ENCODE data around the gene LRRC14B. TPM values are rescaled to one million over a fixed set of nuclear protein-coding genes. Genes with fewer than 3 reads are reported as not detected.

Gene LRRC14B
- total RNA-seq, 1 experiment from 2014 or later, result 0.82 TPM

GRCh38 chr5:192691-192969 lies 1.3 kb downstream of the LRRC14B start:
- ChIA-PET POLR2A (no interaction called here), CTCF (no interaction called here)
- no TSS peak for BruUV-seq (replicated peaks)
- no peaks in the 10 kb centered on the region for H3K27me3 ChIP-seq (ENCODE audit: control insufficient read depth, insufficient read depth, low read length)
- peaks cover 51% of the 10 kb centered on the region for H3K4me1 ChIP-seq (ENCODE audit: control insufficient read depth, insufficient read depth, low read length)
- peak overlapping the region; percentile 48 for H3K27ac ChIP-seq (ENCODE audit: low read length)
- ATAC-seq (no peak), DNase-seq (ENCODE audit: low read depth, low spot score) (no peak)
- no peaks in the 10 kb centered on the region for H3K9me3 ChIP-seq (ENCODE audit: control insufficient read depth, insufficient read depth, low read depth, low read length)
- TF ChIP-seq TCF7L2 (IDR thresholded peaks at IDR 0.05; ENCODE audit: low read depth, low read length) (no peak), CTCF (IDR thresholded peaks at IDR 0.05) (no peak), REST (IDR thresholded peaks at IDR 0.05; ENCODE audit: insufficient read depth in 1 of 2, low read depth in 2 of 2, low read length in 1 of 2) (no peak), POLR2AphosphoS5 (IDR thresholded peaks at IDR 0.05; ENCODE audit: low read depth, low read length) (no peak), SIN3A (IDR thresholded peaks at IDR 0.05; ENCODE audit: borderline replicate concordance, insufficient read depth, low read depth, low read length) (no peak)
- in situ Hi-C loops (cut with HindIII; ENCODE audit: low pct_unique_long_range_greater_than_20kb, low sequenced_read_pairs), result no loop called here
- intact Hi-C loops (cut with micrococcal nuclease; ENCODE audit: unreplicated experiment), result no loop called here
- H3K4me3 ChIP-seq (ENCODE audit: low read depth in 2 of 2, low read length in 2 of 2), result no peak overlapping the region
- no peaks in the 10 kb centered on the region for H3K36me3 ChIP-seq (ENCODE audit: control insufficient read depth, insufficient read depth, low read length)

- Histone ChIP-seq H3K36me3 (ENCODE audit: control insufficient read depth, insufficient read depth, low read length) (no peaks in the 10 kb centered on the region), H3K4me1 (ENCODE audit: control insufficient read depth, insufficient read depth, low read length) (peaks cover 46% of the 10 kb centered on the region), H3K27me3 (ENCODE audit: control insufficient read depth, insufficient read depth, low read length) (no peaks in the 10 kb centered on the region), H3K27ac (ENCODE audit: low read length) (no peak overlapping the region), H3K4me3 (ENCODE audit: low read depth in 2 of 2, low read length in 2 of 2) (no peak overlapping the region), H3K9me3 (ENCODE audit: control insufficient read depth, insufficient read depth, low read depth, low read length) (no peaks in the 10 kb centered on the region)
- POLR2A ChIA-PET, result no interaction called here
- ATAC-seq (no peak), DNase-seq (ENCODE audit: low read depth, low spot score) (no peak)
- intact Hi-C loops (cut with micrococcal nuclease; ENCODE audit: unreplicated experiment), result no loop called here
- in situ Hi-C loops (cut with HindIII; ENCODE audit: low pct_unique_long_range_greater_than_20kb, low sequenced_read_pairs), result no loop called here
- CTCF ChIA-PET, result no interaction called here
- BruUV-seq (replicated peaks), result no TSS peak
- TF ChIP-seq REST (IDR thresholded peaks at IDR 0.05; ENCODE audit: insufficient read depth in 1 of 2, low read depth in 2 of 2, low read length in 1 of 2) (no peak), TCF7L2 (IDR thresholded peaks at IDR 0.05; ENCODE audit: low read depth, low read length) (no peak), SIN3A (IDR thresholded peaks at IDR 0.05; ENCODE audit: borderline replicate concordance, insufficient read depth, low read depth, low read length) (no peak), POLR2AphosphoS5 (IDR thresholded peaks at IDR 0.05; ENCODE audit: low read depth, low read length) (no peak), CTCF (IDR thresholded peaks at IDR 0.05) (no peak)
These were observed 1.9 kb downstream of the LRRC14B start for GRCh38 chr5:192970-193831.
